Liver (tissue), 9 donors: ENCODE data around the gene FKRP. TPM values are rescaled to one million over a fixed set of nuclear protein-coding genes. Genes with fewer than 3 reads are reported as not detected.

Experiments used
- DNase-seq: peaks from one replicate; pipeline ENCODE4 v3.0.0-alpha.2; 2017; ENCODE audit warnings: low spot score
- H3K27ac ChIP-seq, 2 donors: one replicate each; pipeline ENCODE4 v1.7.0; 2013; ENCODE audit warnings: inconsistent platforms in 2 of 2, low read length in 2 of 2, control low read depth in 1 of 2, low read depth in 1 of 2, mild to moderate bottlenecking in 1 of 2
- H3K27me3 ChIP-seq, 4 donors: one replicate each; pipeline versions ENCODE4 v1.6.1 to v1.7.0; 2013; ENCODE audit warnings: low read length in 3 of 4, inconsistent platforms in 1 of 4, mild to moderate bottlenecking in 1 of 4, moderate library complexity in 1 of 4; ENCODE audit not compliant: control insufficient read depth in 4 of 4, insufficient read depth in 4 of 4
- H3K36me3 ChIP-seq, 4 donors: one replicate each; pipeline versions ENCODE4 v1.6.1 to v1.7.0; 2013; ENCODE audit warnings: low read length in 3 of 4, mild to moderate bottlenecking in 3 of 4, low read depth in 1 of 4, moderate library complexity in 1 of 4; ENCODE audit not compliant: control insufficient read depth in 4 of 4, insufficient read depth in 3 of 4
- H3K4me1 ChIP-seq, 4 donors: one replicate each; pipeline versions ENCODE4 v1.6.1 to v1.7.0; 2013; ENCODE audit warnings: low read length in 3 of 4, mild to moderate bottlenecking in 3 of 4, moderate library complexity in 1 of 4; ENCODE audit not compliant: control insufficient read depth in 4 of 4, insufficient read depth in 4 of 4
- H3K4me3 ChIP-seq, 3 donors: one replicate each; pipeline versions ENCODE4 v1.6.1 to v1.7.0; 2013; ENCODE audit warnings: low read length in 3 of 3, control low read depth in 1 of 3, low read depth in 1 of 3, mild to moderate bottlenecking in 1 of 3
- H3K9ac ChIP-seq, 2 donors: one replicate each; pipeline ENCODE4 v1.7.0; 2013; ENCODE audit warnings: low read length in 2 of 2, mild to moderate bottlenecking in 2 of 2, moderate library complexity in 2 of 2, control low read depth in 1 of 2, low read depth in 1 of 2
- H3K9me3 ChIP-seq, 4 donors: one replicate each; pipeline versions ENCODE4 v1.6.1 to v1.7.0; 2013; ENCODE audit warnings: low read length in 3 of 4; ENCODE audit not compliant: control insufficient read depth in 4 of 4
- CTCF ChIP-seq: fragments of 150-350 bp; IDR thresholded peaks from 2 replicates; pipeline ENCODE4 v1.5.1; 2017; ENCODE audit warnings: improper control_type of control experiment, low read depth, low read length; ENCODE audit not compliant: missing input control
- EGR1 ChIP-seq, 2 donors: IDR thresholded peaks; 2 replicates each; pipeline ENCODE4 v1.6.1; 2016 to 2018; ENCODE audit warnings: antibody characterized with exemption in 2 of 2, low read depth in 2 of 2
- FOXA1 ChIP-seq: IDR thresholded peaks from 2 replicates; pipeline ENCODE4 v1.6.1; 2016; ENCODE audit warnings: antibody characterized with exemption
- FOXA2 ChIP-seq: IDR thresholded peaks from 2 replicates; pipeline ENCODE4 v1.6.1; 2016; ENCODE audit warnings: antibody characterized with exemption
- GABPA ChIP-seq, 2 donors: IDR thresholded peaks in 1 of 2; conservative IDR thresholded peaks in 1 of 2; 2 replicates each; pipeline ENCODE4 v1.6.1; 2016; ENCODE audit warnings: antibody characterized with exemption in 2 of 2, mild to moderate bottlenecking in 1 of 2, moderate library complexity in 1 of 2
- HNF4A ChIP-seq, 2 donors: conservative IDR thresholded peaks; 2 replicates each; pipeline ENCODE4 v1.6.1; 2016; ENCODE audit warnings: antibody characterized with exemption in 2 of 2, mild to moderate bottlenecking in 2 of 2
- HNF4G ChIP-seq: IDR thresholded peaks from 2 replicates; pipeline ENCODE4 v1.6.1; 2016; ENCODE audit warnings: antibody characterized with exemption
- JUND ChIP-seq, 2 donors: IDR thresholded peaks; 2 replicates each; pipeline ENCODE4 v1.6.1; 2016; ENCODE audit warnings: antibody characterized with exemption in 2 of 2
- MAX ChIP-seq: IDR thresholded peaks from 2 replicates; pipeline ENCODE4 v1.6.1; 2016; ENCODE audit warnings: antibody characterized with exemption
- NR2F2 ChIP-seq: IDR thresholded peaks from 2 replicates; pipeline ENCODE4 v1.6.1; 2016; ENCODE audit warnings: antibody characterized with exemption
- RAD21 ChIP-seq, 2 donors: IDR thresholded peaks; 2 replicates each; pipeline ENCODE4 v1.6.1; 2016; ENCODE audit warnings: antibody characterized with exemption in 2 of 2, mild to moderate bottlenecking in 2 of 2
- RXRA ChIP-seq, 2 donors: IDR thresholded peaks; 2 replicates each; pipeline ENCODE4 v1.6.1; 2017 to 2018; ENCODE audit warnings: antibody characterized with exemption in 2 of 2, mild to moderate bottlenecking in 1 of 2
- SP1 ChIP-seq: IDR thresholded peaks from 2 replicates; pipeline ENCODE4 v1.6.1; 2018; ENCODE audit warnings: antibody characterized with exemption, mild to moderate bottlenecking
- TAF1 ChIP-seq: conservative IDR thresholded peaks from 2 replicates; pipeline ENCODE4 v1.6.1; 2016; ENCODE audit warnings: antibody characterized with exemption, mild to moderate bottlenecking
- YY1 ChIP-seq: IDR thresholded peaks from 2 replicates; pipeline ENCODE4 v1.6.1; 2016; ENCODE audit warnings: antibody characterized with exemption, mild to moderate bottlenecking
- WGBS: extraction: QIAGEN DNeasy Blood & Tissue Kit; methylation state at CpG from one replicate; pipeline ENCODE4 v1.1.7; 2013; 5-methylcytosine and 5-hydroxymethylcytosine counted together
- polyA plus RNA-seq, 2 donors: library from polyadenylated mRNA; stranded (reverse) in 1 of 2; unstranded in 1 of 2; fragments of 200-250 nt in 1 of 2; fragments of >200 nt in 1 of 2; fragmentation: Nextera tagmentation in 1 of 2; extraction: Ambion mirVana in 1 of 2; gene quantifications; one replicate each; pipeline versions ENCODE4 v1.2.1 to v1.2.3, GENCODE V29; 2013 to 2015
- total RNA-seq, 2 donors: library from RNA; depleted of rRNA; stranded (reverse); fragments of >200 nt; gene quantifications; one replicate each; pipeline ENCODE4 v1.2.3, GENCODE V29; 2014
- TF ChIP-seq, protein P1 (sequence below): IDR thresholded peaks from 2 replicates; pipeline ENCODE4 v1.6.1; 2016; ENCODE audit warnings: antibody characterized with exemption
- TF ChIP-seq, protein P2 (sequence below): IDR thresholded peaks from 2 replicates; pipeline ENCODE4 v1.6.1; 2016; ENCODE audit warnings: antibody characterized with exemption
- donor health status: healthy.
- donor health status: healthy.
- donor health status: healthy.
- donor health status: healthy.
- donor health status: healthy.

Gene FKRP
- total and polyA plus RNA-seq, 4 donors, result 2.5 to 11.1 (median 8.1) TPM

DNA sequence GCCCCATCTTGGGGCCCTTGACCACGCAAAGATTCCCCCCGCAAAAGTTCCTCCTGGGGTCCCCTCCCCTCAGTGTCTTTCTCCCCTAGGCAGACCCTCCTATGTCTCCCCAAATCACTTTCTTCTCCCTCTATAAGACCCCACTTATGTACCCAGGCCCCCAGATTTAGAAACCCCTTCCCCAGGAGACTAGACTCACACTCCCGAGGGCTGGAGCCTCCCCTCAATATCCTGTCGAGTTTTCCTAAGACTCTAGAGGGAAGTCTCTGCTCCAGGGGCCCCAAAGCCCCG lies 41.1 kb downstream of the FKRP start:
- Histone ChIP-seq H3K9ac (peak overlapping the region; percentile 45 to 62), H3K4me1 (peaks cover 7 to 28% (median 15%) of the 10 kb centered on the region in 4 donors), H3K27ac (peak overlapping the region; percentile 63 to 76), H3K4me3 (peak overlapping the region; percentile 59 to 65 (median 64)), H3K36me3 (no peaks in the 10 kb centered on the region), H3K27me3 (peaks cover 0 to 2% (median 0%) of the 10 kb centered on the region in 4 donors), H3K9me3 (no peaks in the 10 kb centered on the region)
- DNase-seq, result peak; percentile 42
- TF ChIP-seq FOXA1, result no peak
- WGBS, result 23% methylated on average over 5 of the region's 5 CpGs

DNA sequence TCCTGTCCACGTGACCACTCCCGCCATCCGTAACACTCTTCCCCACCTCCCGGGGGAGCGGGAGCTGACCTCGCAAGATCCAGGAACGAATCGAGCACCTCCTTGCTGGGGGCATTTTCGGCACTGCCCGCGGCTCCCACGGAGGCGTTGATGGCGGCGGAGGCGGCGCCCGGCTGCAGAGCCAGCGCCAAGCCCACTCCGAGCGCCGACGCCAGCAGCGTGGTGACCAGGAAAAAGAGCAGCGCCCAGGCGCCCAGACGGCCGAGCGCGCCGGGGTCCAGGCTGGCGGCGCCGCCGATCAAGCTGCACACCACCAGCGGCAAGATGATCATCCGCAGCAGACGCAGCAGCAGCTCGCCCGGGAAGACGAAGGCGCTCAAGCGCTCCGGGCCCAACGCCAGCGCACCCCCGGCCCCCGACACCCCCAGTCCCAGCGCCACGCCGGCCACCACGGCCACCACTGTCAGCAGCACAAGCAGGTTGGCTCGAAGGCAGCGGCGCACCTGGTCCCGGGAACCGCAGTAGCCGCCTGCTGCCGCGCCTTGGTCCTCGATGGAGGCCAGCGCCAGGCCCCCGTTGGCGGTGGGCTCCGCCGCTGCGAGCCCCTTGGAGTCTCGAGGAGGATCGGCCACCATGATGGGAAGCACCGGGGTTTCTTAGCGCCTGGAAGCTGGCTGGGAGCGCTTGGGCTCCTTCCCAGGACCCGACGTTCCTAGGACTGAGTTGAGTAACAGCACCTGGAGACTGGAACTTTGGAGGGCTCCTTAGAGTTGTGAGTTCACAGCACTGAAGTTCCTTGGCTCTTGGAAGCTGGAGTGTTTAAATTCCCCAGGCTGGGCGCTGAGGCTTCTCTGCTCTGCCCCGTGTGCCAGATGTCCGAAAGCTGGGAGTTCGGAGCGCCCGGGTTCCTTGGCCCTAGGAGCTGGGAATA lies 41.7 kb downstream of the FKRP start:
- Histone ChIP-seq H3K9ac (peak overlapping the region; percentile 45 to 61), H3K27me3 (peaks cover 0 to 2% (median 0%) of the 10 kb centered on the region in 4 donors), H3K4me1 (peaks cover 7 to 28% (median 15%) of the 10 kb centered on the region in 4 donors), H3K27ac (peak overlapping the region; percentile 63 to 76), H3K9me3 (no peaks in the 10 kb centered on the region), H3K4me3 (peak overlapping the region; percentile 59 to 65 (median 64)), H3K36me3 (no peaks in the 10 kb centered on the region)
- peak; percentile 57 for DNase-seq
- 3% methylated on average over 80 of the region's 80 CpGs for WGBS
- TF ChIP-seq RXRA (IDR thresholded peaks at IDR 0.05) (no peak), HNF4A (conservative IDR thresholded peaks at IDR 0.05) (no peak), MAX (no peak), NR2F2 (no peak), YY1 (no peak), JUND (IDR thresholded peaks at IDR 0.05) (no peak), FOXA2 (no peak), FOXA1 (no peak)

GRCh38 chr19:46788262-46788967 lies 42.6 kb downstream of the FKRP start, which contains the start of gene SLC1A5:
Gene SLC1A5 (minus strand): TSS chr19:46788594. CDS start chr19:46787965, 629 bp downstream.
- H3K9me3 ChIP-seq, result no peaks in the 10 kb centered on the region
- H3K27ac ChIP-seq, result peak within 1 kb of the TSS; percentile 63 to 76
- peak; percentile 99 for DNase-seq
- TF ChIP-seq SP1, result peak; percentile 35
- no peak for TF ChIP-seq NR2F2
- peak; percentile 71 for TF ChIP-seq TAF1
- peaks cover 0 to 2% (median 0%) of the 10 kb centered on the region in 4 donors for H3K27me3 ChIP-seq
- H3K36me3 ChIP-seq, result no peaks in the 10 kb centered on the region
- H3K9ac ChIP-seq, result peak within 1 kb of the TSS; percentile 42 to 61
- peaks cover 7 to 28% (median 15%) of the 10 kb centered on the region in 4 donors for H3K4me1 ChIP-seq
- peak within 1 kb of the TSS; percentile 50 to 64 (median 59) for H3K4me3 ChIP-seq
- 2% methylated on average over 46 of the region's 46 CpGs for WGBS

- TF ChIP-seq, protein P1, sequence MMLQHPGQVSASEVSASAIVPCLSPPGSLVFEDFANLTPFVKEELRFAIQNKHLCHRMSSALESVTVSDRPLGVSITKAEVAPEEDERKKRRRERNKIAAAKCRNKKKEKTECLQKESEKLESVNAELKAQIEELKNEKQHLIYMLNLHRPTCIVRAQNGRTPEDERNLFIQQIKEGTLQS, result no peak
- TF ChIP-seq MAX (no peak), CTCF (no peak), SP1 (no peak), RXRA (IDR thresholded peaks at IDR 0.05) (no peak), HNF4A (conservative IDR thresholded peaks at IDR 0.05) (no peak), EGR1 (IDR thresholded peaks at IDR 0.05; ENCODE audit: low read depth in 2 of 2) (no peak), TAF1 (no peak), YY1 (no peak), JUND (IDR thresholded peaks at IDR 0.05) (no peak), GABPA (IDR thresholded peaks at IDR 0.05 in 1 of 2, conservative IDR thresholded peaks at IDR 0.05 in 1 of 2) (no peak), HNF4G (no peak), FOXA1 (no peak), FOXA2 (no peak), NR2F2 (no peak), RAD21 (IDR thresholded peaks at IDR 0.05) (no peak)
- TF ChIP-seq, protein P2, sequence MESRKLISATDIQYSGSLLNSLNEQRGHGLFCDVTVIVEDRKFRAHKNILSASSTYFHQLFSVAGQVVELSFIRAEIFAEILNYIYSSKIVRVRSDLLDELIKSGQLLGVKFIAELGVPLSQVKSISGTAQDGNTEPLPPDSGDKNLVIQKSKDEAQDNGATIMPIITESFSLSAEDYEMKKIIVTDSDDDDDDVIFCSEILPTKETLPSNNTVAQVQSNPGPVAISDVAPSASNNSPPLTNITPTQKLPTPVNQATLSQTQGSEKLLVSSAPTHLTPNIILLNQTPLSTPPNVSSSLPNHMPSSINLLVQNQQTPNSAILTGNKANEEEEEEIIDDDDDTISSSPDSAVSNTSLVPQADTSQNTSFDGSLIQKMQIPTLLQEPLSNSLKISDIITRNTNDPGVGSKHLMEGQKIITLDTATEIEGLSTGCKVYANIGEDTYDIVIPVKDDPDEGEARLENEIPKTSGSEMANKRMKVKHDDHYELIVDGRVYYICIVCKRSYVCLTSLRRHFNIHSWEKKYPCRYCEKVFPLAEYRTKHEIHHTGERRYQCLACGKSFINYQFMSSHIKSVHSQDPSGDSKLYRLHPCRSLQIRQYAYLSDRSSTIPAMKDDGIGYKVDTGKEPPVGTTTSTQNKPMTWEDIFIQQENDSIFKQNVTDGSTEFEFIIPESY, result no peak
- Histone ChIP-seq H3K9me3 (no peaks in the 10 kb centered on the region), H3K4me3 (no peak overlapping the region), H3K27me3 (peaks cover 0 to 2% (median 0%) of the 10 kb centered on the region in 4 donors), H3K27ac (no peak overlapping the region), H3K9ac (no peak overlapping the region), H3K36me3 (no peaks in the 10 kb centered on the region), H3K4me1 (peaks cover 7 to 26% (median 15%) of the 10 kb centered on the region in 4 donors)
- DNase-seq, result no peak
- WGBS, result 64% methylated on average over 9 of the region's 9 CpGs
Measured at GRCh38 chr19:46788968-46789338, 43.1 kb downstream of the FKRP start.
